Left cardiac atrium (tissue), 4 donors: ENCODE results near the gene CFH. TPM values are rescaled to one million over a fixed set of nuclear protein-coding genes. Genes with fewer than 3 reads are reported as not detected.
"Not testable (repeated sequence)": the region's sequence is repeated elsewhere in the genome, so short reads cannot be mapped to it uniquely, and the experiment has no call there.

Experiments used
- ATAC-seq, 2 donors: fragments of 200-7000 bp; cut with Tn5 transposase; one replicate each; pipeline ENCODE4 v1.9.1; 2020; ENCODE audit warnings: mild to moderate bottlenecking in 2 of 2, moderate library complexity in 2 of 2
- DNase-seq: peaks from one replicate; pipeline ENCODE4 v3.0.0-alpha.2; 2020
- intact Hi-C, 2 donors: fragments of 100-400 bp; cut with DNase I; formaldehyde crosslinking; loops; one replicate each; pipeline versions ENCODE4 v1.14.1 to v1.15.1; 2022 to 2023
- total RNA-seq, 2 donors: library from RNA; stranded (reverse); fragmentation: NEBNext Ultra II Directional; extraction: Animal tissue kit (Norgen Biotek cat#: 25700); gene quantifications; one replicate each; pipeline ENCODE4 v1.2.1, GENCODE V29; 2021
- donor health status: DM: no; HTN: yes; CAD: no.
- donor health status: DM: no; HTN: yes; CAD: no; lungs with severe emphysema.
- donor health status: DM: yes; HTN: yes; CAD: no.
- donor health status: Dilated cardiomyopathy.

The CFH gene
- total RNA-seq, 2 donors from 2014 or later: 131 to 257 TPM

DNA sequence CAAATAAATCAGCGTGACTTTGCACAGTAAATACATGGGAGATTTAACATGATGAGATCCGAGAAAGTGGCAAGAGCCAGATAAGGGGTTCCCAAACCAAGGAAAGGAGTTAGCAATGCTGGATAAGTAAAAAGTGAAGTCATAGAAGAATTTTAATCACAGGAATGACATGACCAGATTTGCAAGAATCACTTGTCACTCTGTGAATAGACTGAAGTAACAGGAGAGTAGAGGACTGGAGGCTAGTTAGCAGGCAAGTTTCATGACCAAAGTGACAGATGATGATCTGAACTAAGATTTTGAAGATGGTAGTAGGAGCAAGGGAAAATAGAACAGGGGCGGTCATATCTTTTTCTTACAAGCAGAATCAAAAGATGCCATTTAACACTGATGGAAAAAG lies 8.4 kb downstream of the CFH start:
- intact Hi-C loops: loop anchor here in 1 of 2 donors (10.0 kb wide), 1 partner anchor 515 kb away; no protein-coding TSS in a partner anchor

GRCh38 chr1:196660852-196661251 lies 9.0 kb downstream of the CFH start:
- DNase-seq: no peak
- peak; percentile 57 to 61 for ATAC-seq
- intact Hi-C loops: loop anchor here in 1 of 2 donors (10.0 kb wide), 1 partner anchor 516 kb away; no protein-coding TSS in a partner anchor

More for the DNA sequence above, 8.4 kb downstream of the CFH start:
- DNase-seq (no peak), ATAC-seq (no peak)

GRCh38 chr1:196661345-196661744 lies 9.5 kb downstream of the CFH start:
- intact Hi-C loops: loop anchor here in 1 of 2 donors (10.0 kb wide), 1 partner anchor 517 kb away; no protein-coding TSS in a partner anchor
- no peak for ATAC-seq
- no peak for DNase-seq

DNA sequence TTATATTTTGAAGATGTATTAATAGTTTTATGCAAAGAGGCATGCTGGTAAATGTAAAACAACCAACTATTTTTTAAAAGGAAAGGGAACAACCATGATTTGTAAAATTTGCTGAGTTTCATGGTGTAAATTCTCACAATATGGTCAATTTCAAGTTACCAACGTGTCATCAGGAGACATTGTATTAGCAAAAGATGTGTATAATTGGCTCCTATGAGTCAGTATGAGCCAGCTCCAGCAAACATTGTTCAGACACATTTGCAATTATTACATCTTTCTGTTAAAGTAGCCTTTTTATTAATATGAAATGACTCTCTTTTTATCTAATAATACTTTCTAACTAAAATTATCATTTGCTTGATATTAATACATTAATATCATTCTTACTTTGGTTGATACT lies 15.3 kb downstream of the CFH start:
- DNase-seq (no peak), ATAC-seq (no peak)
- intact Hi-C loops: loop anchor here in 1 of 2 donors (10.0 kb wide), 1 partner anchor 522 kb away; no protein-coding TSS in a partner anchor

GRCh38 chr1:196669051-196669450 lies 17.2 kb downstream of the CFH start:
- intact Hi-C loops: loop anchor here in 1 of 2 donors (10.0 kb wide), 1 partner anchor 524 kb away; no protein-coding TSS in a partner anchor
- DNase-seq: no peak
- no peak for ATAC-seq

DNA sequence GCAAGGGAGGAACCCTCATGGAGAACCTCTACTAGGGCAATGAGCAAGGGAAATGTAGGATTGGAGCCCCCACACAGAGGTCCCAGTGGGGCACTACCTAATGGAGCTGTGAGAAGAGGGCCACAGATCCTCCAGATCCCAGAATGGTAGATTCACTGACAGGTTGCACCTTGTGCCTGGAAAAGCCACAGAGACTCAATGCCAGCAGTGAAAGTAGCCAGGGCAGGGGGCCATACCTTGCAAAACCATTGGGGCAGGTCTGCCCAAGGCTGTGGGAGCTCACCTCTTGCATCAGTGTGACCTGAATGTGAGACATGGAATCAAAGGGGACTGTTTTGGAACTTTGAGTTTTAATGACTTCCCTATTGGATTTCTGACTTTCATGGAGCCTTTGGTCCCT lies 17.9 kb downstream of the CFH start:
- intact Hi-C loops: loop anchor here in 1 of 2 donors (10.0 kb wide), 1 partner anchor 525 kb away; no protein-coding TSS in a partner anchor
- ATAC-seq (no peak), DNase-seq (no peak)

DNA sequence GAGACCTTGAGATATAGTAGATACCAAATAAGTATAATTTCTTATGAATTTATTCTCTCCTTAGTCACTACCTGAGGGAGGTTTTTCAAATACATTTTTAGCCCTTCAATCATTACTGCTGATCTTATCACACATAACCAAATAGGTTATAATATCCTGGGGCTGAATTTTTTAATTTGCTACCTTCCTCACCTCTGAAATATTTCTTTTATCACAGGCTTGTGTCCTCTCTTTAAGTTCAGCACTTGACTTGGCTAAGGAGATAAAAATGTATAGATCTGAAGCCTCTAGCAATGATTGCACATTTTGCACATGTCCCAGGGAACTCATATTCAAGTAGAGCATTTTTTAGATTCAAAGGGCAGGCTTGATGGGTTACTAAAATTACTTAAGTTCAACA lies 23.1 kb downstream of the CFH start:
- DNase-seq (no peak), ATAC-seq (no peak)
- intact Hi-C loops: no loop called here

GRCh38 chr1:196677781-196678509 lies 26.1 kb downstream of the CFH start:
- DNase-seq: no peak
- ATAC-seq: no peak
- intact Hi-C loops: no loop called here

- intact Hi-C loops: no loop called here
- no peak for DNase-seq
- no peak for ATAC-seq
Observed at GRCh38 chr1:196678510-196678884, 26.7 kb downstream of the CFH start.

GRCh38 chr1:196680107-196680506 lies 28.3 kb downstream of the CFH start:
- ATAC-seq (no peak), DNase-seq (no peak)
- intact Hi-C loops: no loop called here

DNA sequence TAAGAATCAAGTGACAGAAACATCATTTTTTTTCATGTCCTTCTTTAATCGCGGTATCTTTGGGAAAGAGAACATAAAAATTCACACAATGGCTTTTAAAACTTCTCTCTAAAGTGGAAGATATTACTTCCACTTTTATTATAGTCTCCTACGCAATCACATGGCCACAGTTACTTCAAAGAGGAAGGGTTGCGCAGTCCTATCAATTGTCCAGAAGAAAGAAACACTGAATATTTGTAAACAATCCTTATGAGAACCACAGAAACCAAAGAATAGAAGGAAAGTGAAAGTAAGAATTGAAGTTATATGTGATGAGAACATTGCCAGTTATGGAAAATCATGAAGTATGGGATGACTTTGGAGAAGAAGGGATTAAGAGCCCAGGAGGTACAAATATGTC lies 32.6 kb downstream of the CFH start:
- ATAC-seq (no peak), DNase-seq (no peak)
- intact Hi-C loops: no loop called here

GRCh38 chr1:196685506-196685905 lies 33.7 kb downstream of the CFH start:
- intact Hi-C loops: no loop called here
- no peak for ATAC-seq

GRCh38 chr1:196689001-196689400 lies 37.2 kb downstream of the CFH start:
- no peak for DNase-seq
- ATAC-seq: no peak
- intact Hi-C loops: no loop called here

More at GRCh38 chr1:196685506-196685905, 33.7 kb downstream of the CFH start:
- DNase-seq: no peak

DNA sequence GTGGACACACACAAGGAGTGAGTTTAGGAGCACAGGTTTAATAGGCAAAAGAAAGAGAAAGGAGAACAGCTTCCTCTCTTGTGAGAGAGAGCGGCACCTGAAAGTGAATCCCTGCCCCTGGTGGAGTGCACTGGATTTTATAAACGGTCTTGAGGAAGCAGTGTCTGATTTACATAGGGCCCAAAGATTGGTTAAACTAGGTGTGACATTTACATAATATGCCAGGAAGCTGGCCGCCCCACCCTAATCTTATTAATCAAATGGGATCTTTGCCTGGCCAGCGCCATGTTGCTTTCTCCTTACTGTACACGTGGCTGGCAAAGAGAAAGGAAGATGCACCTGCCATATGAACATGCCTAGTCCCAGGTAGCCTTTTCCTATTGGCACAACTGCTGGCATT lies 38.7 kb downstream of the CFH start:
- no peak for DNase-seq
- intact Hi-C loops: no loop called here
- no peak for ATAC-seq

DNA sequence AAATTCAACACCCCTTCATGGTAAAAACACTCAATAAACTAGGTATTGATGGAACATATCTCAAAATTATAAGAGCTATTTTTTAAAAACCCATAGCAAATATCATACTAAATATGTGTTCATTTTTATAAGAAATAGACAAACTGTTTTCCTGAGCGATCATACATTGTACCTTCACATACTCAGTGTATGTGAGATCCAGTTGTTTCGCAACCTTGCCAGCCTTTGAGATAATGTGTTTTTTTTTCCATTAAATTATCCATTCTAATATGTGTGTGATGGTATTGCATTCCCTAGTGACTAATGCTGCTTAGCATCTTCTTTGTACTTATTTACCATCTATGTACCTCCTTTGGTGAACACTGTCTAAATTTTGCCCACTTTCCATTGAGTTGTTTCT lies 47.1 kb downstream of the CFH start:
- ATAC-seq: no peak
- intact Hi-C loops: no loop called here
- no peak for DNase-seq

DNA sequence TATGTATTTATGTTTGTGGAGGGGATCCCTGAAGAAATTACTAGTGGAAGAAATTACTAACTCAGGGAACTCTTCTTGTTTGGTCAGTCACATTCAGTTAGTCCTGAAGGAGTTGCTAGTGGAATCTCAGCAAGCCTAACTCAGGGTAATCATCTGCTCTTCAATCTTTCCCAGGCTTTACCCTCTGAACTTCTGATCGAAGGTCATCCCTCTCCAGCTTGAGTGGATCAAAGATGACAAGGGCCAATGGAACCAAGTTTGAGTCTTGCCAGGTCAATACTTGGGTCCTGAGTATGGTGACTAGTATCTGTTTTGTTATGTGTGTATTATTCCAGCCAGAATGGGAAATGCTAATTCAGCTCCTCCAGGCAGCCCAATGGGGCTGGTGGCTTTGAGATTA lies 49.3 kb downstream of the CFH start:
- no peak for ATAC-seq
- intact Hi-C loops: no loop called here
- DNase-seq: no peak

- intact Hi-C loops, DNase-seq, ATAC-seq: not testable (repeated sequence)
Observed at GRCh38 chr1:196709892-196710291, 58.0 kb downstream of the CFH start.

DNA sequence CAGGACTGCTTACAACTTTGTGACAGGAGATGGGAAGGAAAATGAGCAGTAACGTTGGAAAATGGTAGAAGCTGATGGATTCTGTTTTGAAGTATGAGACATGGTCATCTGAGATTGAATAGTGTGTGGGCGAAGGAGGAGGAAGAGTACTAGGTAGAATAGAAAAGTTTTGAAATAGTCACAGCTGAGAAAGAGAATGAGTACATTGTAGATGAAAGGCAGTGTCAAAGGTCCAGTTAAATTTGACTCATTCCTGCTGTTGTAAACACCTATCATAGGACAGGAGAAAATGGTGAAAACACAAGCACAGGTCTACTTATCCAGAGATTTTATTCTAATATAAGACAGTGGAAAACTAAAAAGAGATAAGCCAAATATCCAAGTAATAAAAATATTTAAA lies 66.0 kb downstream of the CFH start:
- ATAC-seq (peak in 1 of 2 donors; percentile 38), DNase-seq (no peak)
- intact Hi-C loops: no loop called here

DNA sequence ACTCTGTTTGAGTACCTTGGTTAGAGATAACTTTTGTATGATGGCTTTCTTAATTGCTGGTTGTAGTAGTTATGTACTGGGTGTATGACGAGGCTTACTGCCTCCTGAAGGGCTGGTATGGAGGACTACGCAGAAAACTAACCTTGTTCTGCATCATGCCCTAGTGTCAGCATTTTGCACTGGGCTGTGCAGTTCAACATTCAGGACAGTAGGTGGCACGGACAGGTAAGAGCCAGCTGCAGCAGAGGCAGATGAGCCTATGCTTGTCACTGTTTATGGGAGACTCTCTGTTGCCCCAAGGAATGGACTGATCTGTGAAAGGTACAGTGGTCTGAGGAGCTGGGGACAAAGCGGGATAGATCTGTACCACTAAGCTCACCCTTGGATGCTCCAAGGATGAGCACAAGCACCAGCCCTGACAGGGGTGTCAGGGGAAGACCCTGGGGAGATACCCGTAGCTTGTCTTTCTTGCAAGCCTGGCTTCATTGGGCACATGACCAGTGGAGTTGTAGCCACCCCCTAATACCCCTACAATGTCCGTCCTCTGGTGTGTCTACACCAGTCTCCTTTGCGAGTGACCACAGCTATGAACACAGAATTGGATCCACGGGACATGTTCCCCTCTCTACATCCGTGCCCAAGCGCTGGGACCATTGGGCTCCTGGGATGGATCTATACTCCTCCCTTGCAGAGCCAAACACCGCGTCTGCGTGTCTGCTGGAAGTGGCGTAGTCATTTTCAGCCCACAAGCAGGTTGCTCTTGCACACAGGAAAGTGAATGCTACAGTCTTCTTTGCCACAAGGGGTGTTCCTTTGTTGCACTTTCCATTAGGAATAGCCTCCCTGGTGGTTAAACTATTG lies 71.7 kb downstream of the CFH start:
- ATAC-seq (peak in 1 of 2 donors; percentile 39), DNase-seq (peak; percentile 21)
- intact Hi-C loops: no loop called here

GRCh38 chr1:196732526-196732925 lies 80.7 kb downstream of the CFH start:
- DNase-seq: no peak
- no peak for ATAC-seq
- intact Hi-C loops: no loop called here
